HepG2 (cell line): ENCODE data around the gene TAS1R3.

Experiments used
- CTCF ChIP-seq: sonication (generic); formaldehyde crosslinking; IDR thresholded peaks from 2 replicates; pipeline ENCODE4 v1.5.0; 2020; ENCODE audit warnings: mild to moderate bottlenecking, missing genetic modification reagents, moderate library complexity
- EZH2 ChIP-seq: conservative IDR thresholded peaks from 2 replicates; pipeline ENCODE4 v1.6.1; 2012; ENCODE audit warnings: mild to moderate bottlenecking, low read depth, low read length, moderate library complexity
- MAX ChIP-seq: IDR thresholded peaks from 2 replicates; pipeline ENCODE4 v1.6.1; 2012; ENCODE audit warnings: inconsistent platforms
- RNF219 ChIP-seq: sonication (generic); formaldehyde crosslinking; IDR thresholded peaks from 2 replicates; pipeline ENCODE4 v1.5.0; 2020; ENCODE audit warnings: mild to moderate bottlenecking, missing genetic modification reagents
- ZGPAT ChIP-seq: IDR thresholded peaks from 2 replicates; pipeline ENCODE4 v1.6.1; 2016; ENCODE audit warnings: mild to moderate bottlenecking
- ZMYM4 ChIP-seq: sonication (generic); formaldehyde crosslinking; IDR thresholded peaks from 2 replicates; pipeline ENCODE4 v1.8.1; 2023; ENCODE audit warnings: mild to moderate bottlenecking, missing genetic modification reagents

- TF ChIP-seq ZMYM4 (CRISPR knock-in tag) (no peak), MAX (no peak), EZH2 (no peak), ZGPAT (no peak), CTCF (CRISPR knock-in tag) (no peak), RNF219 (CRISPR knock-in tag) (no peak)
Measured at GRCh38 chr1:1365875-1366698, 35.0 kb downstream of the TAS1R3 start.
